ENCODE data around the gene DDRGK1.

Gene DDRGK1

DNA sequence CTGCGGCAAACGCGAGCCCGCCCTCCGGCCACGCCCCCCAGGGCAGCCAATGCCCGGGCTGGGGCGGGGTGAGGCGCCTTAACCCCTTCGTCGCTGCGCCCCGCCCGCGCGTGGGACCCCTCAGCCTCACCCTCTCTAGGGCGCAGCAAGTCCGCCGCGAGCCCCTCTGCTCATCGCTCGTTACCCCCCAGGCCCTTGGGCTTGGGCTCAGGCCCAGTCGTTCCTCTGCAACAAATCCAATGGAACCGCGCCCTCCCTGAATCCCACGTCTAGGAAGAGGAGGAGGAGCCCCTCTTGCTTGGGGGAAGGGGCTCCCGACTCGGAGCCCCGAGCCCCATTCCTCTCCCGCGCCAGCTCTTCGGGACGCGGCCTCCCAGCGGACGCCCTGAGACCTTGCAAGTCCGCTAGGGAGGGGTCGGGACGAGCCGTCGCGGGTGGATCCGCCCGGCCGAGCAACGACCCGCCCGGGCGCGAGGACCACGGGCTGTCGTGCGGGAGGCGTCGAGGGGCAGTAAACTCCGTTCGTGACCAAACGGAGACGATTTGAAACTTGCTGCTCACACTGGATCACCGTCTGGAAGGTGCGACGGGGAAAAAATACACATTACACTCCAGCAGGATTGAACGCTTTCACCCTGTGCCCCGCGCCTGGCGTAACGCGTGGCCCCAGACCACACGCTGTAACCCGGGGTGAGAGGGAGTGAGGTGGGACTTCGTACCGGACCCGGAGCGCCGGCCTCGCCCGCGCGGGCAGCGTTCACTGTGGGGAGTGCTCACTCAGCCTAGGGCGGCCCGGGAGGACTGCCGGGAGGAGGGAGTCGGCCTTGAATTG, 30.7 kb downstream of the DDRGK1 start:
- H3K4me2 ChIP-seq (ENCODE audit: low read length), result peak overlapping the region; percentile 92
- H3K4me3 ChIP-seq (ENCODE audit: low read length), result peak overlapping the region; percentile 93
- no peaks in the 10 kb centered on the region for H4K20me1 ChIP-seq (ENCODE audit: insufficient read depth, low read length)
- TF ChIP-seq CTCF (IDR thresholded peaks at IDR 0.05; ENCODE audit: low read depth, low read length), result no peak
- no peak for TF ChIP-seq EZH2phosphoT487 (IDR thresholded peaks at IDR 0.05; ENCODE audit: low read depth)
- H3K27ac ChIP-seq (ENCODE audit: low read length), result no peak overlapping the region
- H3K9ac ChIP-seq (ENCODE audit: low read length), result peak overlapping the region; percentile 50
- H2AFZ ChIP-seq (ENCODE audit: low read depth, low read length), result peak overlapping the region; percentile 96
- peaks cover 11% of the 10 kb centered on the region for H3K4me1 ChIP-seq (ENCODE audit: low read length)
- H3K36me3 ChIP-seq (replicated peaks; ENCODE audit: low read depth, low read length), result no peaks in the 10 kb centered on the region
- H3K79me2 ChIP-seq (ENCODE audit: low read length), result no peaks in the 10 kb centered on the region
- H3K9me3 ChIP-seq (ENCODE audit: insufficient read depth, low read length), result no peaks in the 10 kb centered on the region
- peaks cover 12% of the 10 kb centered on the region for H3K27me3 ChIP-seq (ENCODE audit: low read depth, low read length)

- H3K27me3 ChIP-seq (ENCODE audit: low read depth, low read length), result peaks cover 12% of the 10 kb centered on the region
- H2AFZ ChIP-seq (ENCODE audit: low read depth, low read length), result peak within 1 kb of the TSS; percentile 96
- TF ChIP-seq EZH2phosphoT487 (IDR thresholded peaks at IDR 0.05; ENCODE audit: low read depth) (no peak), CTCF (IDR thresholded peaks at IDR 0.05; ENCODE audit: low read depth, low read length) (no peak)
- no peak within 1 kb of the TSS for H3K27ac ChIP-seq (ENCODE audit: low read length)
- peak within 1 kb of the TSS; percentile 92 for H3K4me2 ChIP-seq (ENCODE audit: low read length)
- no peaks in the 10 kb centered on the region for H3K79me2 ChIP-seq (ENCODE audit: low read length)
- no peaks in the 10 kb centered on the region for H3K9me3 ChIP-seq (ENCODE audit: insufficient read depth, low read length)
- no peaks in the 10 kb centered on the region for H3K36me3 ChIP-seq (replicated peaks; ENCODE audit: low read depth, low read length)
- peaks cover 11% of the 10 kb centered on the region for H3K4me1 ChIP-seq (ENCODE audit: low read length)
- no peaks in the 10 kb centered on the region for H4K20me1 ChIP-seq (ENCODE audit: insufficient read depth, low read length)
- peak within 1 kb of the TSS; percentile 93 for H3K4me3 ChIP-seq (ENCODE audit: low read length)
- peak within 1 kb of the TSS; percentile 74 for H3K9ac ChIP-seq (ENCODE audit: low read length)
These were observed 31.4 kb downstream of the DDRGK1 start, which contains the start of gene LZTS3 for GRCh38 chr20:3172933-3173609. TSS of gene LZTS3 (minus strand) at chr20:3173549. CDS start at chr20:3167163, 6,386 bp downstream.

DNA sequence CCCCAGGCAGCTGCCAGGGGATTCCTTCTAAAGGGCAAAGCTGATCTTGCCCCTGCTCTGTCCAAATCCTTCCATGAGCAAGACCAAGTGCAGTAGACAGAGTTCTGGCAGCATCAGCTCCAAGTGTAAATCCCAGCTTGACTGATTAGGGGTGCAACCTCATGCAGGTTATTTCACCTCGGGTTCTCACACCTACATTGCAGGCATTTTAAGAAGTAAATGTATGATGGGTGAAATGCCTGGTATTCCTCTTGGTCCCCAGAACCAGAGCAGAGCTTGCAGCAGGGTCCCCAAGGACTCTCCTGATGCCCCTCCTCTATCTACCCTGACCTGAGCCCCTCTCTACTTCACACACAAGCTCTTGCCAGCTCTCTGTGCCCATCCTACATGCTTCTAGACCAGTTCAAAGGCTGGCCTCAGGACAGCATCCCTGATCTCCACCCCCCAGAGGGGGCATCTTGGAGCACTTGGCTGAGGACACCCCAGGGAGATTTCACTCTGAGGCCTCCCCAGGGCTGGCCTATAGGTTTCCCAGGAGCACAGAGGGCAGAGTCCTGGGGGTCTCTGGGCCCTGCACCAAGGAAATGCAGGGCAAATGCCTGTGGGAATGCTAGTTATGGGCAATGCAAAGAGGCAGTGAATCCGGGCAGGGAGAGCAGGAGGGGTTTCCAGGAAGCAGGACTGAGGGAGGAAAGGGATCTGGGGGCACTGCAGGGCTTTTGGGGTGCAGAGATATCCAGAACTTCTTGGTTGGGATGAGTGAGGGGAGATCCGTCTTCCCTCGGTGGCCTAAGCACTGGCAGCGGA, 32.2 kb downstream of the DDRGK1 start:
- Histone ChIP-seq H3K4me3 (ENCODE audit: low read length) (peak overlapping the region; percentile 93), H4K20me1 (ENCODE audit: insufficient read depth, low read length) (no peaks in the 10 kb centered on the region), H3K4me2 (ENCODE audit: low read length) (peak overlapping the region; percentile 87), H3K27ac (ENCODE audit: low read length) (no peak overlapping the region), H3K27me3 (ENCODE audit: low read depth, low read length) (peaks cover 12% of the 10 kb centered on the region), H3K9ac (ENCODE audit: low read length) (peak overlapping the region; percentile 28; the same call in 1 of the 2 replicates), H3K79me2 (ENCODE audit: low read length) (no peaks in the 10 kb centered on the region), H2AFZ (ENCODE audit: low read depth, low read length) (no peak overlapping the region; the same call in 1 of the 2 replicates), H3K4me1 (ENCODE audit: low read length) (peaks cover 11% of the 10 kb centered on the region), H3K36me3 (replicated peaks; ENCODE audit: low read depth, low read length) (no peaks in the 10 kb centered on the region), H3K9me3 (ENCODE audit: insufficient read depth, low read length) (no peaks in the 10 kb centered on the region)
- TF ChIP-seq CTCF (IDR thresholded peaks at IDR 0.05; ENCODE audit: low read depth, low read length) (no peak), EZH2phosphoT487 (IDR thresholded peaks at IDR 0.05; ENCODE audit: low read depth) (no peak)
